Karpas-422 (cell line): ENCODE results near the gene MPHOSPH6. TPM values are rescaled to one million over a fixed set of nuclear protein-coding genes. Genes with fewer than 3 reads are reported as not detected.

Experiments
- DNase-seq: peaks from one replicate; pipeline ENCODE4 v3.0.0-alpha.2; 2015
- H2AFZ ChIP-seq: fragments of 200-600 bp; sonication (generic); 2 replicates; pipeline ENCODE4 v1.6.1; 2014; ENCODE audit warnings: antibody characterized with exemption, low read length, mixed read lengths
- H3K27ac ChIP-seq: fragments of 200-600 bp; sonication (generic); 2 replicates; pipeline ENCODE4 v1.5.1; 2014; ENCODE audit warnings: mild to moderate bottlenecking, low read length, moderate library complexity
- H3K27me3 ChIP-seq: fragments of 200-600 bp; sonication (generic); 2 replicates; pipeline ENCODE4 v1.6.1; 2014; ENCODE audit warnings: low read length, mixed read lengths
- H3K36me3 ChIP-seq: fragments of 200-600 bp; sonication (generic); 2 replicates; pipeline ENCODE4 v1.6.1; 2014; ENCODE audit warnings: low read length, mixed read lengths; ENCODE audit not compliant: insufficient read depth
- H3K4me1 ChIP-seq: fragments of 200-600 bp; sonication (generic); 2 replicates; pipeline ENCODE4 v1.6.1; 2014; ENCODE audit warnings: mild to moderate bottlenecking, low read length, mixed read lengths
- H3K4me2 ChIP-seq: fragments of 200-600 bp; sonication (generic); 2 replicates; pipeline ENCODE4 v1.6.1; 2014; ENCODE audit warnings: low read length, low read depth, mild to moderate bottlenecking; ENCODE audit not compliant: poor library complexity, severe bottlenecking
- H3K4me3 ChIP-seq: fragments of 200-600 bp; sonication (generic); 2 replicates; pipeline ENCODE4 v1.5.1; 2014; ENCODE audit warnings: mild to moderate bottlenecking, antibody characterized with exemption, low read length, mixed read lengths
- H3K79me2 ChIP-seq: fragments of 200-600 bp; sonication (generic); 2 replicates; pipeline ENCODE4 v1.6.1; 2014; ENCODE audit warnings: mild to moderate bottlenecking, low read length, mixed read lengths
- H3K9ac ChIP-seq: fragments of 200-600 bp; sonication (generic); 2 replicates; pipeline ENCODE4 v1.6.0; 2014; ENCODE audit warnings: low read length
- H3K9me2 ChIP-seq: fragments of 200-600 bp; sonication (generic), shearing (Covaris generic); replicated peaks from 2 replicates; pipeline ENCODE4 v1.6.0; 2014; ENCODE audit warnings: mild to moderate bottlenecking, low read length, moderate library complexity; ENCODE audit not compliant: insufficient read depth
- H3K9me3 ChIP-seq: fragments of 300-700, 200-600 bp; sonication (generic); 2 replicates; pipeline ENCODE4 v1.6.1; 2014; ENCODE audit warnings: low read length, mixed read lengths
- H4K20me1 ChIP-seq: fragments of 200-600 bp; sonication (generic); 2 replicates; pipeline ENCODE4 v1.6.1; 2014; ENCODE audit warnings: mild to moderate bottlenecking, antibody characterized with exemption, low read length, low read depth; ENCODE audit not compliant: insufficient read depth
- small RNA-seq: library from RNA; depleted of rRNA; stranded (forward); fragments of <200 nt; gene quantifications from one replicate; pipeline ENCODE3, GENCODE V24; 2014
- total RNA-seq: library from RNA; depleted of rRNA; stranded (reverse); fragments of >200 nt; shearing (Covaris generic); gene quantifications from 2 replicates; pipeline ENCODE4 v1.2.3, GENCODE V29; 2014; ENCODE audit warnings: low replicate concordance; rRNA removed

Gene MPHOSPH6
- total RNA-seq, 1 experiment from 2014 or later = 22.2 TPM

- no peaks in the 10 kb centered on the region for H3K9me2 ChIP-seq
- no peak overlapping the region for H3K4me3 ChIP-seq
- no peaks in the 10 kb centered on the region for H4K20me1 ChIP-seq
- no peak overlapping the region for H3K27ac ChIP-seq
- DNase-seq = no peak
- H3K4me2 ChIP-seq = no peak overlapping the region
- H2AFZ ChIP-seq = no peak overlapping the region
- H3K9me3 ChIP-seq = no peaks in the 10 kb centered on the region
- H3K4me1 ChIP-seq = no peaks in the 10 kb centered on the region
- H3K79me2 ChIP-seq = no peaks in the 10 kb centered on the region
- no peak overlapping the region for H3K9ac ChIP-seq
- H3K36me3 ChIP-seq = no peaks in the 10 kb centered on the region
- no peaks in the 10 kb centered on the region for H3K27me3 ChIP-seq
Measured at GRCh38 chr16:82108774-82109173, 61.2 kb downstream of the MPHOSPH6 start.

GRCh38 chr16:82108100-82108499, 61.9 kb downstream of the MPHOSPH6 start:
- no peak for DNase-seq
- Histone ChIP-seq H3K4me1 (no peaks in the 10 kb centered on the region), H3K79me2 (no peaks in the 10 kb centered on the region), H3K4me2 (no peak overlapping the region), H3K4me3 (no peak overlapping the region), H2AFZ (no peak overlapping the region), H4K20me1 (no peaks in the 10 kb centered on the region), H3K36me3 (no peaks in the 10 kb centered on the region), H3K9me3 (no peaks in the 10 kb centered on the region), H3K27me3 (no peaks in the 10 kb centered on the region), H3K9ac (no peak overlapping the region), H3K9me2 (no peaks in the 10 kb centered on the region), H3K27ac (no peak overlapping the region)

GRCh38 chr16:82105107-82105506, 64.9 kb downstream of the MPHOSPH6 start:
- Histone ChIP-seq H3K27me3 (no peaks in the 10 kb centered on the region), H4K20me1 (no peaks in the 10 kb centered on the region), H3K4me1 (no peaks in the 10 kb centered on the region)

More at GRCh38 chr16:82105107-82105506, 64.9 kb downstream of the MPHOSPH6 start:
- Histone ChIP-seq H3K9ac (no peak overlapping the region), H3K79me2 (no peaks in the 10 kb centered on the region), H3K4me2 (no peak overlapping the region), H2AFZ (no peak overlapping the region), H3K27ac (no peak overlapping the region), H3K36me3 (no peaks in the 10 kb centered on the region), H3K9me2 (no peaks in the 10 kb centered on the region), H3K9me3 (no peaks in the 10 kb centered on the region), H3K4me3 (no peak overlapping the region)
- no peak for DNase-seq

Small RNA genes lying within 50 kb of the gene (small RNA-seq; reads per million reads assigned to genes)
- not detected for gene RN7SKP190

Other genes with a start within 250 kb of the MPHOSPH6 start
- gene SDR42E1, start 158.8 kb downstream of the MPHOSPH6 start, total RNA-seq = 4.4 TPM in 2 replicates
- not detected in 2 replicates for gene HSD17B2, start 135.0 kb downstream of the MPHOSPH6 start, total RNA-seq